PC-3 (cell line): ENCODE results near the gene KISS1. TPM values are rescaled to one million over a fixed set of nuclear protein-coding genes. Genes with fewer than 3 reads are reported as not detected.

Experiments used
- ATAC-seq: fragments of 200-7000 bp; cut with Tn5 transposase; 2 replicates; pipeline ENCODE4 v1.9.1; 2020; ENCODE audit warnings: mild to moderate bottlenecking, moderate library complexity
- BruUV-seq: library from RNA; stranded (reverse); fragments of 400-500 nt; replicated peaks from 2 replicates; lab custom pipeline; 2021; lab: Mats Ljungman, UMichigan
- CTCF ChIA-PET: fragments of 300-600 bp; sonication (Branson Sonifier 250); formaldehyde crosslinking; loops from one replicate; lab custom pipeline; 2022; ENCODE audit warnings: antibody characterized with exemption; lab: Charles Lee
- POLR2A ChIA-PET: fragments of 300-600 bp; sonication (Branson Sonifier 250); formaldehyde crosslinking; loops from one replicate; lab custom pipeline; 2022; ENCODE audit warnings: antibody characterized with exemption; ENCODE audit not compliant: unreplicated experiment; lab: Charles Lee
- DNase-seq: peaks from one replicate; pipeline ENCODE4 v3.0.0-alpha.2; 2015
- H2AFZ ChIP-seq: fragments of 300-600 bp; sonication (generic); 2 replicates; pipeline ENCODE4 v1.6.0; 2016; ENCODE audit warnings: antibody characterized with exemption, low read length
- H3F3A ChIP-seq: fragments of 300-600 bp; sonication (generic); one replicate; pipeline ENCODE4 v1.6.0; 2017; ENCODE audit warnings: antibody characterized with exemption, low read length, control low read depth, mild to moderate bottlenecking; ENCODE audit not compliant: unreplicated experiment
- H3K27ac ChIP-seq: fragments of 300-600 bp; sonication (generic); 2 replicates; pipeline ENCODE4 v1.5.1; 2016; ENCODE audit warnings: mild to moderate bottlenecking, low read length
- H3K27me3 ChIP-seq: fragments of 300-600 bp; sonication (generic); 2 replicates; pipeline ENCODE4 v1.6.1; 2016; ENCODE audit warnings: low read length, mixed read lengths
- H3K36me3 ChIP-seq: fragments of 300-600 bp; sonication (generic); 2 replicates; pipeline ENCODE4 v1.6.1; 2016; ENCODE audit warnings: low read depth, mixed run types, low read length, mixed read lengths
- H3K4me1 ChIP-seq: fragments of 300-600 bp; sonication (generic); 2 replicates; pipeline ENCODE4 v1.5.1; 2016; ENCODE audit warnings: low read length; ENCODE audit not compliant: insufficient read depth
- H3K4me2 ChIP-seq: fragments of 300-600 bp; sonication (generic); 2 replicates; pipeline ENCODE4 v1.6.0; 2016; ENCODE audit warnings: low read length
- H3K4me3 ChIP-seq: fragments of 300-600 bp; sonication (generic); 2 replicates; pipeline ENCODE4 v1.5.1; 2016; ENCODE audit warnings: mild to moderate bottlenecking, low read length, mixed read lengths
- H3K79me2 ChIP-seq: fragments of 300-600 bp; sonication (generic); 2 replicates; pipeline ENCODE4 v1.6.1; 2017; ENCODE audit warnings: low read length, mixed read lengths
- H3K9ac ChIP-seq: fragments of 300-600 bp; sonication (generic); 2 replicates; pipeline ENCODE4 v1.6.0; 2016; ENCODE audit warnings: mild to moderate bottlenecking, low read length
- H3K9me2 ChIP-seq: fragments of 300-600 bp; sonication (generic); replicated peaks from 2 replicates; pipeline ENCODE4 v1.6.1; 2016; ENCODE audit warnings: mixed run types, low read length, mixed read lengths
- H3K9me3 ChIP-seq: fragments of 300-600 bp; sonication (generic); 2 replicates; pipeline ENCODE4 v1.6.1; 2016; ENCODE audit warnings: low read length, mixed read lengths
- H4K20me1 ChIP-seq: fragments of 300-600 bp; sonication (generic); 2 replicates; pipeline ENCODE4 v1.6.1; 2016; ENCODE audit warnings: low read length, mixed read lengths
- CTCF ChIP-seq: fragments of 300-600 bp; sonication (generic); conservative IDR thresholded peaks from 2 replicates; pipeline ENCODE4 v1.5.1; 2017; ENCODE audit warnings: antibody characterized with exemption, low read depth, mild to moderate bottlenecking, low read length
- EZH2 ChIP-seq: fragments of 300-600 bp; sonication (generic); IDR thresholded peaks from one replicate; pipeline ENCODE4 v1.6.1; 2017; ENCODE audit warnings: antibody characterized with exemption, mild to moderate bottlenecking, low read length; ENCODE audit not compliant: unreplicated experiment
- EZH2phosphoT487 ChIP-seq: fragments of 300-600 bp; sonication (generic); IDR thresholded peaks from 2 replicates; pipeline ENCODE4 v1.6.1; 2018; ENCODE audit warnings: mild to moderate bottlenecking, antibody characterized with exemption, low read length, borderline replicate concordance
- intact Hi-C: fragments of 100-400 bp; cut with micrococcal nuclease; formaldehyde crosslinking; loops from 2 replicates; pipeline ENCODE4 v1.9.0; 2023
- total RNA-seq: library from RNA; depleted of rRNA; stranded (reverse); fragments of >200 nt; gene quantifications from 2 replicates; pipeline ENCODE4 v1.2.3, GENCODE V29; 2014

The KISS1 gene
- total RNA-seq, 1 experiment from 2014 or later, result 12.3 TPM

- Histone ChIP-seq H3F3A (no peaks in the 10 kb centered on the region), H3K9ac (peak overlapping the region; percentile 28; the same call in 1 of the 2 replicates), H4K20me1 (no peaks in the 10 kb centered on the region), H3K9me2 (no peaks in the 10 kb centered on the region), H3K79me2 (no peaks in the 10 kb centered on the region), H3K36me3 (no peaks in the 10 kb centered on the region), H3K4me3 (peak overlapping the region; percentile 35; the same call in 1 of the 2 replicates), H2AFZ (peak overlapping the region; percentile 69), H3K4me2 (peak overlapping the region; percentile 57), H3K4me1 (peaks cover 27% of the 10 kb centered on the region), H3K27me3 (no peaks in the 10 kb centered on the region), H3K9me3 (no peaks in the 10 kb centered on the region), H3K27ac (peak overlapping the region; percentile 64)
- intact Hi-C loops, result loop anchor here (2.0 kb wide), 1 partner anchor 16 kb away; no protein-coding TSS in a partner anchor
- ATAC-seq (peak; percentile 56), DNase-seq (peak; percentile 68)
- BruUV-seq, result TSS peak; percentile 50
- POLR2A ChIA-PET, result interaction anchor here (0.5 kb wide), 1 partner anchor 34 kb away, joined by 3 read pairs; no protein-coding TSS in a partner anchor
- TF ChIP-seq EZH2 (no peak), EZH2phosphoT487 (no peak), CTCF (no peak)
- CTCF ChIA-PET, result interaction anchor here (0.5 to 1.9 kb wide), 5 partner anchors 16 to 28 kb away, joined by 3 to 5 read pairs (median 4); no protein-coding TSS in a partner anchor
These were observed 5.8 kb downstream of the KISS1 start for GRCh38 chr1:204190212-204191211.

GRCh38 chr1:204188959-204189639, 7.2 kb downstream of the KISS1 start:
- no peaks in the 10 kb centered on the region for H3K79me2 ChIP-seq
- H3K9me3 ChIP-seq, result no peaks in the 10 kb centered on the region
- POLR2A ChIA-PET, result no interaction called here
- TF ChIP-seq EZH2phosphoT487 (no peak), EZH2 (no peak), CTCF (no peak)
- no peak overlapping the region for H3K4me2 ChIP-seq
- DNase-seq (no peak), ATAC-seq (no peak)
- H3K4me1 ChIP-seq, result peaks cover 25% of the 10 kb centered on the region
- no peaks in the 10 kb centered on the region for H3F3A ChIP-seq
- no peaks in the 10 kb centered on the region for H3K9me2 ChIP-seq
- H3K4me3 ChIP-seq, result no peak overlapping the region
- CTCF ChIA-PET, result no interaction called here
- BruUV-seq, result no TSS peak
- H3K9ac ChIP-seq, result no peak overlapping the region
- no peak overlapping the region for H2AFZ ChIP-seq
- H4K20me1 ChIP-seq, result no peaks in the 10 kb centered on the region
- no peak overlapping the region for H3K27ac ChIP-seq
- intact Hi-C loops, result no loop called here
- H3K27me3 ChIP-seq, result no peaks in the 10 kb centered on the region
- no peaks in the 10 kb centered on the region for H3K36me3 ChIP-seq
